DMS79 treated with DMSO at 0.1 percent for 48 hours (cell line): ENCODE data around the gene PRICKLE4.

ENCODE experiments used
- DNase-seq: peaks from one replicate; lab custom pipeline; 2025; lab: John Stamatoyannopoulos, UW

The PRICKLE4 gene

DNA sequence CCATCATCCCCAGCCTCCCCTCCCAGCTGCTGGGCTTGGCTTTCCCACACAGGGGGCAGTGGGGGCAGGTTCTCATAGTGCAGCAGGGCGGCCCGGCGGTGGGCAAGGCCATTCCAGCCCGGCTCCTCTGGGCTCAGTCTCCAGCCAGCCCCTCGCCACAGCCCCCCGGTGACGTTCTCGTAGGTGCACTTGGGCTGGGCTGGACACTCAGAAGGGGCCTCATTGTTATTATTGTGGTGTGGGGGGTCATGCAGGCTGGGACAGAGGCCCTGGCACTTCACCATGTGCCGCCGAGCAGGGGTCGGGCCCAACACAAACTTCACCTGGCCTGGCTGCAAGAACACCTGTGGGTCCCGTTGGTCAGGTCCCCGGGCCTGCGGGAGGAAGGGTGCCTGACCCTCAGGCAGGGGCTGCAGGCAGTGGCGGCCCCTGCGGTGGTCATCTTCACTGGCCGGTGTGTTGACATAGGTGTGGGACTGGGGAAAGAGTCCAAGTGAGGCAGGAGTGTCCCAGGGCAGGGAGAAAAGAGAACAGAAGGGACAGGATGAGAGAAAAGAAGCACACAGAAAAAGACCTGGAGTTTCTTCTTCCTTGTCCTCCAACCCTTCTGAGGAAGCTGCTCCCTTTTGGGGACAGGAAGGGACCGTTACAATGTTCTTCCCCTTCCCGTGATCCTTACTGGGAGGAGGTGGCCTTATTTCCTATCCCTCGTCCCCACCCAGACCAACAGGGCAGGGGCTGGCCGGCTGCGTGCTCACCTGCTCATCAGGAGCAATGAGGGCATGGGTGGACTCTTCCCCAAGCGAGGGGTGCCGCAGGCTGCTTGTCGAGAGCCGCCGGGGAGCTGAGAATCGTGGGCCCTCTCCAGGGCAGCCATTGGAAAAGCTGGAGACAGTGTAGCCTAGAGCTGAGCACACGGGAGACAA is 9.3 kb upstream of the PRICKLE4 start:
- DNase-seq: no peak

GRCh38 chr6:41774841-41775240 is 5.7 kb upstream of the PRICKLE4 start:
- DNase-seq: no peak

DNA sequence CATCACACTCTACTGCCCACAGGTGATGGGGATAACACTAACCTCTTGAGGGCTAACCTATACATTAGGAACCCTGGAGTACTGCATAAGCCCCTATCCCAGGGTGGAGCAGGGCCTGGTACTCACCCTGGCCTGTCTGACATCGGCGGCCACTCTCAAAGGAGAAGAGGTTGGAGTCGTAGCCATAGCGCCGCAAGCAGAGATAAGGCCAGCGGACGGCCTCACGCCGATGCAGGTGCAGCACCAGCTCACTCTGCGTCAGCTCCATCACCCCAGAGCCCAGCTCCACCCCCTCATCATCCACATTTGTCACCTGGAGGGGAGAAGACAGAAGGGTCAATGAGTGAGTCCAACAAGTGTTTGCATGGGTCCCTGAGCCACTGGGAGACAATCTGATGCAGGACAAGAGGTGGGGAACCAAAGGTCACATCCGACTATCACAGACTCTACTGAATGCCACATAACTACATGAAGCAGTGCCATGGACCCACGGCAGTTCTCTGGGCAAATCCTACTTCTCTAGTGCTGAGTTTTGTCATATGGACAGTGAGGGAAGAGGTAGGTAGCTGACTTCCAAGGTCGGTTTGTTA is 5.2 kb upstream of the PRICKLE4 start:
- DNase-seq: no peak

GRCh38 chr6:41777551-41778285 is 2.9 kb upstream of the PRICKLE4 start:
- DNase-seq: no peak

- no peak for DNase-seq
Observed at GRCh38 chr6:41778895-41779294, 1.7 kb upstream of the PRICKLE4 start.

GRCh38 chr6:41779336-41779735 is 1.2 kb upstream of the PRICKLE4 start:
- DNase-seq: no peak

GRCh38 chr6:41779788-41780550 is 613 bp upstream of the PRICKLE4 start, which contains the start of gene FRS3:
FRS3 (minus strand) TSS chr6:41779900; CDS start chr6:41776987, 2,913 bp downstream.
- DNase-seq: peak; percentile 89

DNA sequence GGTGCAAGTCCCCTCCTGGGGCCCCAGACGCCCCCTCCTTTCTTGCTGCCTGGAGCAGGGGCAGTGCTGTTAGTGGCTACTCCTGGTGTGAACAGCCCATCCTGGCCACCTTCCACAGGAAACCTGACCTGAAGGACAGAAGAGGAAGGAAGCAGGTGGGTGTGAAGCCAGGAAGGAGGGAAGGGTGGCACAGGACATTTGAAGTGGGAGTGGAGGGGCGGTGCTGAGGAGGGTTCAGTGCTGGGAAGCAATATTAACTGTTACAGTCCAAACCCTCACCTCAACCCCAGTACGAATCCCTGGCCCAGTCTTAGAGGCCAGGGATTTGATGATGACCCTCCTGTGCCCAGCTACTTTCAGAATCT is 766 bp downstream of the PRICKLE4 start:
- no peak for DNase-seq

GRCh38 chr6:41783106-41783780 is 2.7 kb downstream of the PRICKLE4 start:
- DNase-seq: no peak

- no peak for DNase-seq
Observed at GRCh38 chr6:41784581-41785171, 4.1 kb downstream of the PRICKLE4 start.

DNA sequence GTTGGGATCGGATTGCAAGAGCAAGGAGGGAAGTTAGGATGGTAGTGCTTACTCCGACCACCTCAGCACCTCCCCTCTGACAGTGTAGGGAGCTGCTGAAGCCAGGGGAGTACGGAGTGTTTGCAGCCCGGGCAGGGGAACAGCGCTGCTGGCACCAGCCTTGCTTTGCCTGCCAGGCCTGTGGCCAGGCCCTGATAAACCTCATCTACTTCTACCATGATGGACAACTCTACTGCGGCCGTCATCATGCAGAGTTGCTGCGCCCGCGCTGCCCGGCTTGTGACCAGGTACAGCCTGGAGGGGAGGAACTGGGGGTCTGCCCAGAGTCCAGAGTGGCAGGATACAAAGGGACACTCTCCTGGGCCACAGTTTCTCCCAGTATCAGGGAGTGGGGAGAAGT is 4.7 kb downstream of the PRICKLE4 start:
- DNase-seq: no peak

DNA sequence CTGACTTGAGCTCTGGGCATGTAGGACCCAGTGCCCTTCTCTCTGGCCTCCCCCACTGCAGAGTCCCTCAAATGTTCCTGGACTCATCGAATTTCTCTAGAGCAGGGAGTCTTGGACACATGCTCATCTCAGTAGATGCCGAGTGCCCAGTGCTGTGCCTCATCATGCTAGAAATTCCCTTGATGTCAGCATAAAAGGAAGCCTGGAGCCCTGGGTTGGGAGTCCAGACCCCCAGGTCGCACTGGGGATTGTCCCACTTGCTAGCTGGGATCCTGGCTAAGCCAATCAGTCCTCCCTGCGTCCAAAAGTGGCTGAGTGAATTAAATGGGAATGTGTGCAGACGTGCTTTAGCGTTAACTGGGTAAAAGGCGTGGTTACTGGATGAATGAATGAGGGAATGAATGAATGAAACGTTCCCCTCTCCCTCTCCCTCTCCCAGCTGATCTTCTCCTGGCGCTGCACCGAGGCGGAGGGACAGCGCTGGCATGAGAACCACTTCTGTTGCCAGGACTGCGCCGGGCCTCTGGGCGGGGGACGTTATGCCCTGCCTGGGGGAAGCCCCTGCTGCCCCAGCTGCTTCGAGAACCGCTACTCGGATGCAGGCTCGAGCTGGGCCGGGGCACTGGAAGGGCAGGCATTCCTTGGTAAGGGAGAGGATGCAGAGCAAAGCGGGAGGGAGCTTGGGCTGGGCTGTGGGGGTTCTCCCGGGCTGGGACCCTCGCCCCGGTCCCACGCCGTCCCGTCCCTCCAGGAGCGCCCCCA is 5.3 kb downstream of the PRICKLE4 start:
- DNase-seq: no peak

GRCh38 chr6:41786451-41787218 is 6.1 kb downstream of the PRICKLE4 start:
- DNase-seq: peak; percentile 44

DNA sequence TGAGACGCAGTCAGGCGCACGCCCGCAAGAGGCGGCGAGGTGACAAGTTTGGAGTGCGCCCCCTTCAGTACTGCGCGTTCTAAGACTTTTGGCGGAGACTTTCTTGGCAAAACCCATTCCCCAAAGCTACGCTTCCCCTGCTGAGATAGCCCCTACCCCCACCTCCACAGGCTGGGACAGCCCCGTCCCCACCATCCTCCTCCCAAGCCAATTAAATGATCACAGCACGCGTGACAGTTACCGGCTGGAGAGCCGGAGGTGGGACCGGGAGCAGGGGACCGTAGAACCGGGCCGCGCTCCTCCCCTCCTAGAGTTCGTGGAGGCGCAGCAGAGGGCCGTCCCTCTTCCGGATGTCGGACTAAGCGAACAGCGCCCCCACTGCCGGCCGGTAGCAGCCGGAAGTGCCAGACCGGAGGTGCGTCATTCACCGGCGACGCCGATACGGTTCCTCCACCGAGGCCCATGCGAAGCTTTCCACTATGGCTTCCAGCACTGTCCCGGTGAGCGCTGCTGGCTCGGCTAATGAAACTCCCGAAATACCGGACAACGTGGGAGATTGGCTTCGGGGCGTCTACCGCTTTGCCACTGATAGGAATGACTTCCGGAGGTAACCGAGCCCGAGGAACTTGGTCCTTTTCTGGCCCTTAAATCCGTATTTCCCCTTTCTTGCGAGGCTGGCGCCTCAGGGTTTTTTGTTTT is 6.8 kb downstream of the PRICKLE4 start, which contains the start of gene TOMM6:
TOMM6 (plus strand) TSS at position 476 of the 699 bp plus-strand sequence; CDS start at position 480, 4 bp downstream.
- peak; percentile 88 for DNase-seq

DNA sequence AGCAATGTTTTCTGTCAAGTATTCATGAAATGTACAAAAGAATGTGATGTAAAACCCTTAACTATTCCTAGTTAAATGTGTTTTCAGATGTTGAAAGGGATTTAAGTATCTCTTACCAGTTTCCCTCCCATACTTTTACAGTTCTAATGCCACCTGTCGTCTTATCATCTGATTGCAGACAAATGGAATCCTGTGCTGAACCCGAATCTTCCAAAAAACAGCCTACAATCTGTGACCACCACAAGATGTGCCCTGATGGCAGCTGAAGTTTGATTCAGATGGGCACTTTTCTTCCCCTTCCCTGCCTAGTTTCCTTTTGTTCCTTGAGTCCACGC is 8.8 kb downstream of the PRICKLE4 start:
- no peak for DNase-seq

DNA sequence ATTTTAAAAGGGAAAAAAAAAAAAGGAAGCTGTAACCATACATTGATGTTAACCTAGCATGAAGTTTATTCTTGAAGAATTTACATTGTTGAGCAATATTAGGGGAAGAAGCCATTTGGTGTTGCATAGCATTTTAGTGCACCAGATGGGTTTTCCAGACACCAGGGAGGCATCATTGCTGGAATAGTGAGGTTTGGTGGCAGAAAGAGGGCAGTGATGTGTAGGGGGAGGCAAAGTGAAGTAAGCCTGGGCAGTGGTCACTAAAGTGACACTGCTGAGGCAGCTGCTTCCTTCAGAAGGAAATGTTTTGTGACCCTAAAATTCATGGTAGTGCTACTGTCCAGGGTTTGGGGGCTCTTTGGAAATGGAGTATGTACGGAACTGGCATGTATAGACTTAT is 9.5 kb downstream of the PRICKLE4 start:
- no peak for DNase-seq

GRCh38 chr6:41791305-41791704 is 10.7 kb downstream of the PRICKLE4 start:
- DNase-seq: no peak

- no peak for DNase-seq
Observed at GRCh38 chr6:41791984-41792383, 11.4 kb downstream of the PRICKLE4 start.

DNA sequence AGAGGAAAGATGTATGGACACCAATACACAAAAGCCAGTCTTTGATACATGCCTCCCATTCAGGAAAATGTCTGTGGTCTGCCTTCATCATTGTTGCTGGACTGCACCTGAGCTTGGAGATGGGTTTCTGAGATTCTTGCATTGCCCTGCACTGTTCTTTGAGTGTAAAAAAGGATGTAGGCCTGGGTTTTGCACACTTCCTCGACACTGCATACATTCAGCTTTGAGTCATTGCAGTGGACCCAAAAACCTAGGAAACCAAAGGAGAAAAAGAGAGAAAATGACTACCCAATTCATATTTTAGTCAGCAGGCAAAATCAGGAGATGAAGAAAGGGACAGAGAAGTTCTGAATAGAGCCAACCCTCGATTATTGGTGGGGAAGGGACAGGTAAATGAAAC is 15.9 kb downstream of the PRICKLE4 start:
- no peak for DNase-seq
